ENCODE data around the gene CD200R1. TPM values are rescaled to one million over a fixed set of nuclear protein-coding genes. Genes with fewer than 3 reads are reported as not detected.

Gene CD200R1
- total and polyA plus RNA-seq, 8 donors = 0.25 to 19.3 (median 2.2) TPM; not detected in 2

- intact Hi-C loops (cut with DNase I; ENCODE audit: low total_unique reads) = loop anchor here (10.0 kb wide), 1 partner anchor 241 kb away; no protein-coding TSS in a partner anchor
- Histone ChIP-seq H3K4me1 (no peaks in the 10 kb centered on the region), H3K36me3 (no peaks in the 10 kb centered on the region), H3K27ac (peak overlapping the region in 1 of 5 donors; percentile 15), H3K4me3 (no peak overlapping the region), H3K27me3 (no peaks in the 10 kb centered on the region), H3K9me3 (no peaks in the 10 kb centered on the region)
- DNase-seq = no peak
- no peak for TF ChIP-seq POLR2AphosphoS5 (IDR thresholded peaks at IDR 0.05)
- no peak for TF ChIP-seq CTCF (IDR thresholded peaks at IDR 0.05)
- TF ChIP-seq EP300 (IDR thresholded peaks at IDR 0.05) = no peak
Observed at GRCh38 chr3:112976001-112976400, 1.1 kb upstream of the CD200R1 start.

- Histone ChIP-seq H3K36me3 (no peaks in the 10 kb centered on the region), H3K9me3 (no peaks in the 10 kb centered on the region), H3K4me1 (no peaks in the 10 kb centered on the region), H3K4me3 (peak overlapping the region in 3 of 4 donors; percentile 11 to 19 (median 12)), H3K27me3 (no peaks in the 10 kb centered on the region), H3K27ac (peak overlapping the region in 1 of 5 donors; percentile 60)
- TF ChIP-seq EP300 (IDR thresholded peaks at IDR 0.05) = no peak
- no peak for TF ChIP-seq POLR2A (IDR thresholded peaks at IDR 0.05)
- TF ChIP-seq POLR2AphosphoS5 (IDR thresholded peaks at IDR 0.05) = no peak
- TF ChIP-seq CTCF (IDR thresholded peaks at IDR 0.05) = no peak
- 74 to 89% (median 85%) methylated on average over 2 of the region's 2 CpGs for WGBS, 5 donors
- intact Hi-C loops (cut with DNase I; ENCODE audit: low total_unique reads) = loop anchor here (5.0 to 10.0 kb wide), 2 partner anchors 239 to 327 kb away; no protein-coding TSS in a partner anchor
- DNase-seq = no peak
Observed at GRCh38 chr3:112974178-112974517, 755 bp downstream of the CD200R1 start.

- intact Hi-C loops (cut with DNase I; ENCODE audit: low total_unique reads) = loop anchor here (5.0 to 10.0 kb wide), 2 partner anchors 239 to 326 kb away; no protein-coding TSS in a partner anchor
- H3K36me3 ChIP-seq = no peaks in the 10 kb centered on the region
- H3K4me3 ChIP-seq = peak overlapping the region in 3 of 4 donors; percentile 11 to 19 (median 12)
- 63 to 82% (median 72%) methylated on average over 5 of the region's 5 CpGs for WGBS, 5 donors
- TF ChIP-seq POLR2A (IDR thresholded peaks at IDR 0.05) (no peak), EP300 (IDR thresholded peaks at IDR 0.05) (no peak), CTCF (IDR thresholded peaks at IDR 0.05) (no peak), POLR2AphosphoS5 (IDR thresholded peaks at IDR 0.05) (no peak)
- DNase-seq = peak in 1 of 2 donors; percentile 29
- peak overlapping the region in 1 of 5 donors; percentile 60 for H3K27ac ChIP-seq
- no peaks in the 10 kb centered on the region for H3K9me3 ChIP-seq
- no peaks in the 10 kb centered on the region for H3K27me3 ChIP-seq
- no peaks in the 10 kb centered on the region for H3K4me1 ChIP-seq
Observed at GRCh38 chr3:112973325-112974177, 1.4 kb downstream of the CD200R1 start.

- no peak overlapping the region for H3K27ac ChIP-seq
- H3K9me3 ChIP-seq = no peaks in the 10 kb centered on the region
- intact Hi-C loops (cut with DNase I; ENCODE audit: low total_unique reads) = loop anchor here (5.0 to 10.0 kb wide), 2 partner anchors 237 to 325 kb away; no protein-coding TSS in a partner anchor
- no peaks in the 10 kb centered on the region for H3K4me1 ChIP-seq
- no peak for TF ChIP-seq POLR2A (IDR thresholded peaks at IDR 0.05)
- TF ChIP-seq POLR2AphosphoS5 (IDR thresholded peaks at IDR 0.05) = no peak
- TF ChIP-seq EP300 (IDR thresholded peaks at IDR 0.05) = no peak
- no peak for TF ChIP-seq CTCF (IDR thresholded peaks at IDR 0.05)
- H3K27me3 ChIP-seq = no peaks in the 10 kb centered on the region
- no peak for DNase-seq
- no peaks in the 10 kb centered on the region for H3K36me3 ChIP-seq
- no peak overlapping the region for H3K4me3 ChIP-seq
Observed at GRCh38 chr3:112972158-112972557, 2.7 kb downstream of the CD200R1 start.
